ENCODE results near the gene WAS. TPM values are rescaled to one million over a fixed set of nuclear protein-coding genes. Genes with fewer than 3 reads are reported as not detected.
"Not testable (repeated sequence)": the region's sequence is repeated elsewhere in the genome, so short reads cannot be mapped to it uniquely, and the experiment has no call there.

WAS gene
- total and polyA plus RNA-seq, 7 donors, result 0.45 to 2.9 (median 0.85) TPM

GRCh38 chrX:48688531-48689150 is 5.0 kb downstream of the WAS start:
- Histone ChIP-seq H3K4me3 (no peak overlapping the region), H3K36me3 (ENCODE audit: insufficient read depth in 1 of 2, low read depth in 1 of 2) (no peaks in the 10 kb centered on the region), H3K4me1 (no peaks in the 10 kb centered on the region), H3K27ac (no peak overlapping the region), H3K9me3 (no peaks in the 10 kb centered on the region), H3K27me3 (ENCODE audit: insufficient read depth in 3 of 3, low read length in 2 of 3) (peaks cover 0 to 20% (median 0%) of the 10 kb centered on the region in 3 donors)
- intact Hi-C loops (cut with DNase I), result no loop called here
- 14 to 55% (median 32%) methylated on average over 4 to 19 of the region's 19 CpGs for WGBS, 3 donors
- ATAC-seq, result no peak
- no peak for DNase-seq
- TF ChIP-seq, protein P1, sequence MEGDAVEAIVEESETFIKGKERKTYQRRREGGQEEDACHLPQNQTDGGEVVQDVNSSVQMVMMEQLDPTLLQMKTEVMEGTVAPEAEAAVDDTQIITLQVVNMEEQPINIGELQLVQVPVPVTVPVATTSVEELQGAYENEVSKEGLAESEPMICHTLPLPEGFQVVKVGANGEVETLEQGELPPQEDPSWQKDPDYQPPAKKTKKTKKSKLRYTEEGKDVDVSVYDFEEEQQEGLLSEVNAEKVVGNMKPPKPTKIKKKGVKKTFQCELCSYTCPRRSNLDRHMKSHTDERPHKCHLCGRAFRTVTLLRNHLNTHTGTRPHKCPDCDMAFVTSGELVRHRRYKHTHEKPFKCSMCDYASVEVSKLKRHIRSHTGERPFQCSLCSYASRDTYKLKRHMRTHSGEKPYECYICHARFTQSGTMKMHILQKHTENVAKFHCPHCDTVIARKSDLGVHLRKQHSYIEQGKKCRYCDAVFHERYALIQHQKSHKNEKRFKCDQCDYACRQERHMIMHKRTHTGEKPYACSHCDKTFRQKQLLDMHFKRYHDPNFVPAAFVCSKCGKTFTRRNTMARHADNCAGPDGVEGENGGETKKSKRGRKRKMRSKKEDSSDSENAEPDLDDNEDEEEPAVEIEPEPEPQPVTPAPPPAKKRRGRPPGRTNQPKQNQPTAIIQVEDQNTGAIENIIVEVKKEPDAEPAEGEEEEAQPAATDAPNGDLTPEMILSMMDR (IDR thresholded peaks at IDR 0.05), result no peak

DNA sequence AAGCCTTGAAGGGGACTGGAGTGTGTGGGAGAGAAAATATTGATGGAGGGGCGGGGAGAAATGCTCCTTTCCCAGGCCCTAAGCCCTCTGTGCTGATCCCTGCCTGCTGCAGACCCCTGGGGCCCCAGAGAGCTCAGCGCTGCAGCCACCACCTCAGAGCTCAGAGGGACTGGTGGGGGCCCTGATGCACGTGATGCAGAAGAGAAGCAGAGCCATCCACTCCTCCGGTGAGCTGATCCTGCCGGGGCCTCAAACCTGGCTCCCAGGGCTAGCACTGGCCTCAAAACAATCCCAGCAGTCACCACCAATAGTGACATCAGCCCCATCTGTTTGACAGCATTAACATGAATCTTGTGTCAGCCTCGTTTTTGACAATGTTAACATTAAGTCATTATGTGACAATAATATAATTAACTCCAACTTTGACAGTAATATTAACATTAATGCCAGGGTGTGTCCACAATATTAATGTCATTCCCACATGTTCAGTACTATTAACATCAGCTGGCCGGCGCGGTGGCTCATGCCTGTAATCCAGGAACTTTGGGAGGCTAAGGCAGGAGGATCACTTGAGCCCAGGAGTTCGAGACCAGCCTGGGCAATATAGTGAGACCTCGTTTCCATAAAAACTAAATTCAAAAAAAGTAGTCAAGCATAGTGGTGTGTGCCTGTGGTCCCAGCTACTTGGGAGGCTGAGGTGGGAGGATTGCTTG is 5.8 kb downstream of the WAS start:
- H3K4me1 ChIP-seq, result no peaks in the 10 kb centered on the region
- no peak overlapping the region for H3K4me3 ChIP-seq
- H3K9me3 ChIP-seq, result no peaks in the 10 kb centered on the region
- TF ChIP-seq, protein P1 (IDR thresholded peaks at IDR 0.05), result no peak
- no peak for DNase-seq
- peaks cover 0 to 20% (median 0%) of the 10 kb centered on the region in 3 donors for H3K27me3 ChIP-seq (ENCODE audit: insufficient read depth in 3 of 3, low read length in 2 of 3)
- intact Hi-C loops (cut with DNase I), result no loop called here
- H3K27ac ChIP-seq, result no peak overlapping the region
- 43 to 46% (median 44%) methylated on average over 11 of the region's 11 CpGs for WGBS, 3 donors
- H3K36me3 ChIP-seq (ENCODE audit: insufficient read depth in 1 of 2, low read depth in 1 of 2), result no peaks in the 10 kb centered on the region
- ATAC-seq, result no peak

GRCh38 chrX:48691746-48692145 is 8.1 kb downstream of the WAS start:
- H3K27ac ChIP-seq; H3K4me1 ChIP-seq; DNase-seq; H3K36me3 ChIP-seq (ENCODE audit: insufficient read depth in 1 of 2, low read depth in 1 of 2); intact Hi-C loops (cut with DNase I); ATAC-seq; H3K27me3 ChIP-seq (ENCODE audit: insufficient read depth in 3 of 3, low read length in 2 of 3); H3K4me3 ChIP-seq; H3K9me3 ChIP-seq: not testable (repeated sequence)
- 68 to 89% (median 82%) methylated on average over 3 to 5 of the region's 5 CpGs for WGBS, 3 donors

DNA sequence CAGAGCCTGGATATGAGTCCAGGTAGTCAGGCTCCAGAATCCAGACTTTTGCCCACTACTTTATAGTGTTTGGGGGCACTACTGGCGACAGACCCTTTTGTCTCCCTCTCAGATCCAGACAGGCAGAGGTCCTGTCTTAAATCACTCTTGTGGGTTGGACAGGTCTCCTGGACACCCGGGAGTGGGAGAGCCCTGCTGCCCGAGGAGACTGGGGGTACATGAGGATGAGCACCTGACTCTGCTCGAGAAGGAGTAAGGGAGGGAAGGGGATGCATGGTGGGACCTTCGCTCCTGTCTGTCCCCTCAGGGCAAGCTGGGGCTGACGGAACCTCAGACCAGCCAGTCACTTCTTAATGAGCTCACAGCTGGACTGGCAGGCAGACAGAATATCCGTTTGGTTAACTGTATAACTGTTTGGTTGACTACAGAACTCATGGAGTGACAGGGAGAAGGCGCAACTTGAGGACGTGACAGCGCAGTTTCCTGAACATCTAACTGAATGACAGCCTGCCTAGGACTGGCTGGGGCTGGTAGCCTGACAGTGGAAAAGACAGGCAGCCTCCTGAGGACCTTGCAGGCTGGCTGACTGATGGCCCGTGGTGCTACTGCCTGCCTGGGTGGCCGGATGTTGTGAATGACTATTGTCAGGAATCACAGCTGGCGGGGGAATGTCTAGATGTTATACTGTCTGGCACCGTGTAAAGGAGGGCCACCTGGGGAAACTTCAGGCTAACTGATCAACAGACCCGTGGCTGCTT is 11.4 kb downstream of the WAS start:
- H3K9me3 ChIP-seq, result no peaks in the 10 kb centered on the region
- H3K27me3 ChIP-seq (ENCODE audit: insufficient read depth in 3 of 3, low read length in 2 of 3), result no peaks in the 10 kb centered on the region
- peaks cover 7% of the 10 kb centered on the region for H3K4me1 ChIP-seq
- H3K4me3 ChIP-seq, result peak overlapping the region; percentile 68
- H3K36me3 ChIP-seq (ENCODE audit: insufficient read depth in 1 of 2, low read depth in 1 of 2), result peaks cover 0 to under 1% of the 10 kb centered on the region in 2 donors
- DNase-seq, result no peak
- H3K27ac ChIP-seq, result peak overlapping the region; percentile 87
- ATAC-seq, result no peak
- TF ChIP-seq, protein P1 (IDR thresholded peaks at IDR 0.05), result no peak
- WGBS, 3 donors, result 31 to 50% (median 33%) methylated on average over 14 to 15 of the region's 15 CpGs
- intact Hi-C loops (cut with DNase I), result no loop called here

DNA sequence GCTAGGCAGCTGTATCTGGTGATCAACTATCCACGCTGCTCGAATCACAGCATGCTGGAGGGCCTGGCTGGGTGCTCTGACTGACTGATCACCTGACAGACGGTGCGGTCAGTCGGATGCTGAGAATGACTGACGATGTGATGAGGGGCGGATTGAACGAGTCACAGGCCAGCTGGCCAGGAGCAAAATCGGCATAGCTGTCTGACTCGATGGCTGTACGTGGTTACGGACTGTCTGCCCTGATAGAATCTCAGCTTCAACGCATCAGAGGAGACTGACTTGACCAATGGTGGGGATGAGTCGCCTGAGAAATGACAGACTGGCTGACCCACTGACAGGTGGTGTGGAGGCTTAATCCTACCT is 11.9 kb downstream of the WAS start:
- H3K4me3 ChIP-seq, result peak overlapping the region; percentile 68
- H3K4me1 ChIP-seq, result peaks cover 7% of the 10 kb centered on the region
- H3K9me3 ChIP-seq, result no peaks in the 10 kb centered on the region
- H3K27me3 ChIP-seq (ENCODE audit: insufficient read depth in 3 of 3, low read length in 2 of 3), result no peaks in the 10 kb centered on the region
- TF ChIP-seq, protein P1 (IDR thresholded peaks at IDR 0.05), result no peak
- WGBS, 3 donors, result 14 to 44% (median 20%) methylated on average over 14 of the region's 14 CpGs
- H3K36me3 ChIP-seq (ENCODE audit: insufficient read depth in 1 of 2, low read depth in 1 of 2), result peaks cover 0 to 6% of the 10 kb centered on the region in 2 donors
- peak; percentile 9 to 43 (median 20) for ATAC-seq
- intact Hi-C loops (cut with DNase I), result no loop called here
- no peak for DNase-seq
- peak overlapping the region; percentile 87 for H3K27ac ChIP-seq

Data from psoas muscle (tissue), 8 donors.